IPS-18a (cell line): Measurements from ENCODE around the gene OR2T6.
"Not testable (repeated sequence)": the region's sequence is repeated elsewhere in the genome, so short reads cannot be mapped to it uniquely, and the experiment has no call there.

Source experiments
- H3K27ac ChIP-seq: one replicate; pipeline ENCODE4 v1.5.1; 2013; ENCODE audit warnings: low read length
- H3K27me3 ChIP-seq: one replicate; pipeline ENCODE4 v1.6.1; 2013; ENCODE audit warnings: mild to moderate bottlenecking, low read length; ENCODE audit not compliant: control insufficient read depth, insufficient read depth
- H3K36me3 ChIP-seq: one replicate; pipeline ENCODE4 v1.6.1; 2013; ENCODE audit warnings: low read depth, low read length; ENCODE audit not compliant: control insufficient read depth
- H3K4me1 ChIP-seq: one replicate; pipeline ENCODE4 v1.6.1; 2013; ENCODE audit warnings: low read depth, low read length; ENCODE audit not compliant: control insufficient read depth
- H3K4me3 ChIP-seq: one replicate; pipeline ENCODE4 v1.5.1; 2013; ENCODE audit warnings: low read length
- H3K9ac ChIP-seq: one replicate; pipeline ENCODE4 v1.6.1; 2013; ENCODE audit warnings: mild to moderate bottlenecking, low read length, moderate library complexity
- H3K9me3 ChIP-seq: one replicate; pipeline ENCODE4 v1.6.1; 2013; ENCODE audit warnings: low read depth, low read length; ENCODE audit not compliant: control insufficient read depth

Gene OR2T6

DNA sequence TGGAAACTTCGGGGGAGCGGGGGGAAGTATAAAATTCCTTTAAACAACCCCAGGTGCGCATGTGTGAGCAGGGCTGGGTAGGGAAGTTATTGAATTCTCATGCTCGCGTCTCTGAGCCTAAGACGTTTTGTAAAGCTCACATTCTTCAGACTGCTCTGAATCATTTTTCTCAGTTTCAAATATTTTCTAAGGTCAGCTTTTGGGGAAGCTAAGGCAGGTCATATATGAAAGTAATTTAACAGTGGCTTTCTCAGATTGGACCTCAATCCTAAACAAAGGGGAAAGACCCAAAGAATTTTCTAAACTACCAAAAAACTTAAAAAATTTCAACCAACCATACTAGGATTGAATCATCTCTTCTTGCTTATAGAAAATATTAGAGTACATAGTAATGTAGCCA is 59.4 kb downstream of the OR2T6 start:
- not testable (repeated sequence) for H3K27ac ChIP-seq, H3K27me3 ChIP-seq, H3K9ac ChIP-seq, H3K4me1 ChIP-seq, H3K36me3 ChIP-seq, H3K4me3 ChIP-seq
- peaks cover 26% of the 10 kb centered on the region for H3K9me3 ChIP-seq

DNA sequence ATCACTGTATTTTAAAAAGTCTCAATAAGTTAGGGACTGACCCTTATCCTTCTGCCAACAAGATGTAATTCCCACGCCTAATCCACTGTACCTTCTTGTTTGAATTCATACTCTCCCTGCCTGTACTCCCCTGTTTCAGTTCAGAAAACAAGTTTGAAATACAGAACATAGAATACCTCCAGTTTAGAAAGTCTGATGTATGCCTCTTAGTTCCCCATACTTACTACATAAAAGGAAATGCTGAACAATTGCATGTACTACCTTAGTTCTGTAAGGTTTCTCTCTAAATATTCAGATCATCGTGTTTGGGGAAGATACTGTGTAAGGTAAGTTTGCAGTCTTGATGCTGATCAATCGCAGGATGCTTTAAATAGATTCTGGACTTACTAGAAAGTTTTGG is 60.8 kb downstream of the OR2T6 start:
- H3K9ac ChIP-seq, H3K27ac ChIP-seq: not testable (repeated sequence)

DNA sequence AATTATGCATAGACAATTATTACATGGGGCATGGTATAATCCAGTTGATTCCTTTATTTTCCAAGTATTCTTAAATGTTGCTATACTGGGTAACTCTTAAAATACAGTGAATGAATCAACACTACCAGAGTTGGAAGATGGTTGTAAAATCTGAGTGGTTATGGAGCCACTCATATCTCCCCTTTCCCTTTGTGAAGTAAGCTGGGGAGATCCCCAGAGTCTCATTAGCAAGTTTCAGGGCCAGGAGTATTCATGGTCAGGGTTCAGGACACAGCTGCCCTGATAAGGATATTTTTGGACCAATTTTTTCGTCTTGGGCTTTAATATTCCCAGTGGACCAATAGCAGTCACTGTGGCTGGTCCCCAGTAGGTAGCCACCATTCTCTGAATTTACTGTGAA is 63.1 kb downstream of the OR2T6 start:
- not testable (repeated sequence) for H3K4me3 ChIP-seq, H3K4me1 ChIP-seq, H3K27ac ChIP-seq, H3K27me3 ChIP-seq, H3K36me3 ChIP-seq, H3K9ac ChIP-seq
- peaks cover 29% of the 10 kb centered on the region for H3K9me3 ChIP-seq

More for the DNA sequence above, 60.8 kb downstream of the OR2T6 start:
- peaks cover 25% of the 10 kb centered on the region for H3K9me3 ChIP-seq
- not testable (repeated sequence) for H3K27me3 ChIP-seq, H3K4me1 ChIP-seq, H3K36me3 ChIP-seq, H3K4me3 ChIP-seq

DNA sequence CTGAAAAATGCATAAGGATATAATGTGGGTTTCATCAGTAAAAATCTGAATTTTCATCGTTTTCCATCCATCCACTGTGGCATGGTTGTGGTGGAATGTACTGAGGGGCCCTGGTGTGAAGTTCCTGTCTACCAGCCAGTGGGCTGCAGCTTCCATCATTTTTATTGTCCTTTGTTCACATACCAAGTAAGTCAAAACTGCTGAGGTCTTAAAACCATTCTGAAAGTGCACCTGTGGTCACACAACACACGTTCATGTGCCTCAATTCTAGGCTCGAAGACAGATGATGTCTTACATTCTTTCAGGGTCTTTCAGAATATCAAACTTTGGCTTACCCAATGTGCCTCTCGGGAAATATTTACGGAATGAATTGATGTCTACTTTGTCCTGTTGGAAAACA is 63.7 kb downstream of the OR2T6 start:
- not testable (repeated sequence) for H3K4me1 ChIP-seq, H3K4me3 ChIP-seq, H3K36me3 ChIP-seq, H3K27ac ChIP-seq, H3K27me3 ChIP-seq, H3K9ac ChIP-seq
- H3K9me3 ChIP-seq = peaks cover 33% of the 10 kb centered on the region
